ENCODE measurements around the gene HSFX2. TPM values are rescaled to one million over a fixed set of nuclear protein-coding genes. Genes with fewer than 3 reads are reported as not detected.
"Not testable (repeated sequence)": the region's sequence is repeated elsewhere in the genome, so short reads cannot be mapped to it uniquely, and the experiment has no call there.

HSFX2 gene
- total RNA-seq, 2 experiments from 2014 or later: 0.23 to 0.53 TPM

GRCh38 chrX:149570668-149571067 lies 24.4 kb downstream of the HSFX2 start:
- H3K36me3 Mint-ChIP-seq: no peaks in the 10 kb centered on the region
- H3K4me3 Mint-ChIP-seq: no peak overlapping the region
- DNase-seq (no peak), ATAC-seq (no peak)
- no peaks in the 10 kb centered on the region for H3K9me3 Mint-ChIP-seq (ENCODE audit: low read depth)
- H3K27ac Mint-ChIP-seq: peak overlapping the region; percentile 5
- CTCF ChIA-PET: interaction anchor here (1.1 to 2.3 kb wide), 2 partner anchors 41 to 58 kb away, joined by 3 to 7 read pairs; no protein-coding TSS in a partner anchor
- peaks cover 34% of the 10 kb centered on the region for H3K4me1 Mint-ChIP-seq
- H3K27me3 Mint-ChIP-seq: no peaks in the 10 kb centered on the region

GRCh38 chrX:149569770-149570169 lies 25.3 kb downstream of the HSFX2 start:
- peak; percentile 40 for DNase-seq
- CTCF ChIA-PET: interaction anchor here (2.3 kb wide), 1 partner anchor 58 kb away, joined by 7 read pairs; no protein-coding TSS in a partner anchor
- Mint-ChIP-seq H3K36me3 (no peaks in the 10 kb centered on the region), H3K27me3 (no peaks in the 10 kb centered on the region), H3K4me1 (peaks cover 34% of the 10 kb centered on the region), H3K4me3 (no peak overlapping the region), H3K9me3 (ENCODE audit: low read depth) (no peaks in the 10 kb centered on the region), H3K27ac (no peak overlapping the region)
- peak; percentile 24 for ATAC-seq

- no peaks in the 10 kb centered on the region for H3K27me3 Mint-ChIP-seq
- no peak overlapping the region for H3K27ac Mint-ChIP-seq
- H3K9me3 Mint-ChIP-seq (ENCODE audit: low read depth): no peaks in the 10 kb centered on the region
- H3K4me3 Mint-ChIP-seq: no peak overlapping the region
- DNase-seq: no peak
- CTCF ChIA-PET: interaction anchor here (1.4 to 2.3 kb wide), 2 partner anchors 57 to 59 kb away, joined by 3 to 7 read pairs; no protein-coding TSS in a partner anchor
- peaks cover 34% of the 10 kb centered on the region for H3K4me1 Mint-ChIP-seq
- ATAC-seq: no peak
- H3K36me3 Mint-ChIP-seq: no peaks in the 10 kb centered on the region
Measured at GRCh38 chrX:149568701-149569296, 26.3 kb downstream of the HSFX2 start.

- no peaks in the 10 kb centered on the region for H3K36me3 Mint-ChIP-seq
- DNase-seq: no peak
- CTCF ChIA-PET: interaction anchor here (1.4 kb wide), 1 partner anchor 60 kb away, joined by 3 read pairs; no protein-coding TSS in a partner anchor
- H3K9me3 Mint-ChIP-seq (ENCODE audit: low read depth): no peaks in the 10 kb centered on the region
- no peak overlapping the region for H3K4me3 Mint-ChIP-seq
- H3K27me3 Mint-ChIP-seq: no peaks in the 10 kb centered on the region
- peaks cover 32% of the 10 kb centered on the region for H3K4me1 Mint-ChIP-seq
- ATAC-seq: no peak
- H3K27ac Mint-ChIP-seq: no peak overlapping the region
Measured at GRCh38 chrX:149567621-149568417, 27.3 kb downstream of the HSFX2 start.

GRCh38 chrX:149563359-149563758 lies 31.8 kb downstream of the HSFX2 start:
- DNase-seq (no peak), ATAC-seq (no peak)
- CTCF ChIA-PET: no interaction called here
- no peaks in the 10 kb centered on the region for H3K27me3 Mint-ChIP-seq
- no peak overlapping the region for H3K27ac Mint-ChIP-seq
- H3K36me3 Mint-ChIP-seq: no peaks in the 10 kb centered on the region
- no peaks in the 10 kb centered on the region for H3K4me1 Mint-ChIP-seq
- H3K9me3 Mint-ChIP-seq (ENCODE audit: low read depth): no peaks in the 10 kb centered on the region
- H3K4me3 Mint-ChIP-seq: no peak overlapping the region

GRCh38 chrX:149555251-149555650 lies 39.9 kb downstream of the HSFX2 start:
- H3K9me3 Mint-ChIP-seq (ENCODE audit: low read depth); DNase-seq; H3K4me3 Mint-ChIP-seq; H3K36me3 Mint-ChIP-seq; H3K27ac Mint-ChIP-seq; H3K27me3 Mint-ChIP-seq; CTCF ChIA-PET; H3K4me1 Mint-ChIP-seq; ATAC-seq: not testable (repeated sequence)

- DNase-seq; CTCF ChIA-PET; H3K36me3 Mint-ChIP-seq; H3K9me3 Mint-ChIP-seq (ENCODE audit: low read depth); H3K4me1 Mint-ChIP-seq; H3K4me3 Mint-ChIP-seq; H3K27ac Mint-ChIP-seq; H3K27me3 Mint-ChIP-seq: not testable (repeated sequence)
- peak; percentile 9 for ATAC-seq
Measured at GRCh38 chrX:149551939-149552248, 43.2 kb downstream of the HSFX2 start.

- H3K9me3 Mint-ChIP-seq (ENCODE audit: low read depth); H3K36me3 Mint-ChIP-seq; CTCF ChIA-PET; H3K27me3 Mint-ChIP-seq; H3K4me3 Mint-ChIP-seq; H3K27ac Mint-ChIP-seq; DNase-seq; H3K4me1 Mint-ChIP-seq: not testable (repeated sequence)
- peak; percentile 4 for ATAC-seq
Measured at GRCh38 chrX:149551245-149551938, 43.7 kb downstream of the HSFX2 start.

GRCh38 chrX:149550454-149550853 lies 44.7 kb downstream of the HSFX2 start:
- H3K36me3 Mint-ChIP-seq; H3K27me3 Mint-ChIP-seq; H3K4me3 Mint-ChIP-seq; H3K4me1 Mint-ChIP-seq; H3K9me3 Mint-ChIP-seq (ENCODE audit: low read depth); CTCF ChIA-PET: not testable (repeated sequence)
- peak; percentile 81 for DNase-seq
- ATAC-seq: peak; percentile 82
- H3K27ac Mint-ChIP-seq: peak overlapping the region; percentile 74

GRCh38 chrX:149549701-149550100 lies 45.4 kb downstream of the HSFX2 start, which contains the start of gene HSFX3:
Gene HSFX3 (minus strand): TSS chrX:149549924. CDS start chrX:149549852, 72 bp downstream.
- peak within 1 kb of the TSS; percentile 74 for H3K27ac Mint-ChIP-seq

GRCh38 chrX:149547782-149548181 lies 47.3 kb downstream of the HSFX2 start:
- H3K27ac Mint-ChIP-seq; H3K27me3 Mint-ChIP-seq; H3K4me3 Mint-ChIP-seq; H3K9me3 Mint-ChIP-seq (ENCODE audit: low read depth); CTCF ChIA-PET; ATAC-seq; H3K36me3 Mint-ChIP-seq; DNase-seq; H3K4me1 Mint-ChIP-seq: not testable (repeated sequence)

More at GRCh38 chrX:149549701-149550100, 45.4 kb downstream of the HSFX2 start, which contains the start of gene HSFX3:
- H3K4me1 Mint-ChIP-seq; CTCF ChIA-PET; H3K9me3 Mint-ChIP-seq (ENCODE audit: low read depth); H3K36me3 Mint-ChIP-seq; H3K4me3 Mint-ChIP-seq; H3K27me3 Mint-ChIP-seq; ATAC-seq; DNase-seq: not testable (repeated sequence)

GRCh38 chrX:149546962-149547361 lies 48.2 kb downstream of the HSFX2 start:
- ATAC-seq; CTCF ChIA-PET; H3K4me3 Mint-ChIP-seq; H3K36me3 Mint-ChIP-seq; H3K27me3 Mint-ChIP-seq; H3K27ac Mint-ChIP-seq; DNase-seq; H3K9me3 Mint-ChIP-seq (ENCODE audit: low read depth): not testable (repeated sequence)
- peaks cover 10% of the 10 kb centered on the region for H3K4me1 Mint-ChIP-seq

- H3K27me3 Mint-ChIP-seq; H3K36me3 Mint-ChIP-seq; DNase-seq; H3K27ac Mint-ChIP-seq; H3K4me3 Mint-ChIP-seq; ATAC-seq; CTCF ChIA-PET; H3K9me3 Mint-ChIP-seq (ENCODE audit: low read depth): not testable (repeated sequence)
- H3K4me1 Mint-ChIP-seq: peaks cover 14% of the 10 kb centered on the region
Measured at GRCh38 chrX:149545545-149546543, 49.3 kb downstream of the HSFX2 start.

Data from activated CD8-positive, alpha-beta memory T cell treated with anti-CD3 and anti-CD28 coated beads, Interleukin-2, amount 10 ng/mL, durations not matched to agents 7 days and 5 days (primary cell).